Gastroesophageal sphincter (tissue), 4 donors: ENCODE data around the gene CPT1A. TPM values are rescaled to one million over a fixed set of nuclear protein-coding genes. Genes with fewer than 3 reads are reported as not detected.

Source experiments
- ATAC-seq: fragments of 150-250 bp; one replicate; pipeline ENCODE4 v1.9.1; 2016; ENCODE audit warnings: mild to moderate bottlenecking, moderate library complexity
- H3K27ac ChIP-seq, 4 donors: fragments of 200-600 bp; sonication (generic) in 3 of 4; 1 replicate in 3 of 4; 2 replicates in 1 of 4; pipeline ENCODE4 v1.5.1; 2016 to 2019
- H3K27me3 ChIP-seq: fragments of 200-600 bp; sonication (generic); one replicate; pipeline ENCODE4 v1.5.1; 2019
- H3K36me3 ChIP-seq, 2 donors: fragments of 200-600 bp; sonication (generic); one replicate each; pipeline ENCODE4 v1.5.1; 2019; ENCODE audit warnings: control low read depth in 1 of 2
- H3K4me1 ChIP-seq, 3 donors: fragments of 200-600 bp; sonication (generic); 1 replicate in 2 of 3; 2 replicates in 1 of 3; pipeline ENCODE4 v1.5.1; 2016 to 2019; ENCODE audit warnings: control low read depth in 2 of 3
- H3K4me3 ChIP-seq, 2 donors: fragments of 200-600 bp; sonication (generic); one replicate each; pipeline ENCODE4 v1.5.1; 2019; ENCODE audit warnings: mild to moderate bottlenecking in 1 of 2, moderate library complexity in 1 of 2
- H3K9me3 ChIP-seq, 3 donors: fragments of 200-600 bp; sonication (generic); one replicate each; pipeline ENCODE4 v1.5.1; 2017 to 2019; ENCODE audit warnings: control low read depth in 2 of 3
- CTCF ChIP-seq, 4 experiments: fragments of 200-600 bp in 2 of 4; fragments of 450-650 bp in 2 of 4; sonication (generic) in 1 of 4; IDR thresholded peaks; one replicate each; pipeline ENCODE4 v1.5.1; 2017 to 2019; ENCODE audit warnings: antibody characterized with exemption in 4 of 4, mild to moderate bottlenecking in 2 of 4, moderate library complexity in 2 of 4
- EP300 ChIP-seq: sonication (generic); formaldehyde crosslinking; IDR thresholded peaks from one replicate; pipeline ENCODE4 v1.6.1; 2017; ENCODE audit warnings: antibody characterized with exemption, mild to moderate bottlenecking
- POLR2A ChIP-seq, 2 donors: fragments of 450-650 bp; IDR thresholded peaks; one replicate each; pipeline ENCODE4 v1.6.1; 2017; ENCODE audit warnings: antibody characterized with exemption in 2 of 2, mild to moderate bottlenecking in 2 of 2, moderate library complexity in 1 of 2
- POLR2AphosphoS5 ChIP-seq: sonication (generic); formaldehyde crosslinking; IDR thresholded peaks from one replicate; pipeline ENCODE4 v1.6.1; 2017; ENCODE audit warnings: antibody characterized with exemption
- WGBS, 2 donors: methylation state at CpG; one replicate each; pipeline ENCODE4 v1.1.5; 2018; ENCODE audit warnings: low coverage in 1 of 2; 5-methylcytosine and 5-hydroxymethylcytosine counted together
- total RNA-seq, 4 donors: library from RNA; depleted of rRNA; stranded (reverse); fragments of >200 nt; gene quantifications; one replicate each; pipeline ENCODE4 v1.1.0, GENCODE V29; 2016

The CPT1A gene
- total RNA-seq, 4 donors from 2014 or later, result 33.4 to 103 (median 74.7) TPM

- Histone ChIP-seq H3K4me1 (peaks cover 0 to 68% (median 34%) of the 10 kb centered on the region in 3 donors), H3K4me3 (no peak overlapping the region), H3K36me3 (peaks cover 0 to 18% of the 10 kb centered on the region in 2 donors), H3K27ac (no peak overlapping the region), H3K9me3 (no peaks in the 10 kb centered on the region), H3K27me3 (no peaks in the 10 kb centered on the region)
- WGBS, 2 donors, result 96 to 100% methylated on average over 1 to 5 of the region's 9 CpGs
- no peak for ATAC-seq
- no peak for TF ChIP-seq EP300
- TF ChIP-seq POLR2AphosphoS5, result no peak
- TF ChIP-seq CTCF (IDR thresholded peaks at IDR 0.05), result no peak
- TF ChIP-seq POLR2A (IDR thresholded peaks at IDR 0.05), result no peak
Measured at GRCh38 chr11:68826726-68827125, 15.0 kb downstream of the CPT1A start.

DNA sequence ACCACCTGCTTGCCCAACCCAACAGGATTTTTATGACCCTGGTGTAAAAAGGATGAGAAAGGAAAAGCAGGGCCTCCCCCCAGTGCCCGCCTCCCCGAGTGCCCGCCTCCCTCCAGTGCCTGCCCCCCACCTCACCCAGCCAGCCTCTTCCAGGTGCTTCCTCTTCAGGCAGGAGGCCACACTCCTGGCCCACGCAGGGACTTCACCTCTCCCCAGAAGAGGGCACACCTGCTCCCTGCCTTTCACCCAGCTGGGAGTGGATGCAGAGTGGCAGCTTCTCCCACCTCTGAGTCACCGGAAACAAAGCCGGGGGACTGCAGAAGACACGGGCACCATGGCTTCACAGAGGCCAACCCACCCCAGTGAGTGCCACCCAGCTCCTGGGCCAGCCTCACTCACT, 16.1 kb downstream of the CPT1A start:
- TF ChIP-seq POLR2A (IDR thresholded peaks at IDR 0.05) (no peak), POLR2AphosphoS5 (no peak)
- Histone ChIP-seq H3K27me3 (no peaks in the 10 kb centered on the region), H3K36me3 (peaks cover 0 to 14% of the 10 kb centered on the region in 2 donors), H3K4me3 (no peak overlapping the region), H3K4me1 (peaks cover 0 to 57% (median 25%) of the 10 kb centered on the region in 3 donors), H3K9me3 (no peaks in the 10 kb centered on the region), H3K27ac (no peak overlapping the region)
- peak; percentile 27 for ATAC-seq
- WGBS, 2 donors, result 75% methylated on average over 3 of the region's 7 CpGs; no CpG with 5 or more reads in 1 of the 2 donors

- TF ChIP-seq POLR2AphosphoS5 (no peak), POLR2A (IDR thresholded peaks at IDR 0.05) (no peak), EP300 (no peak), CTCF (IDR thresholded peaks at IDR 0.05) (no peak)
- ATAC-seq, result no peak
- no peak overlapping the region for H3K4me3 ChIP-seq
- no peaks in the 10 kb centered on the region for H3K9me3 ChIP-seq
- peaks cover 0 to 46% (median 3%) of the 10 kb centered on the region in 3 donors for H3K4me1 ChIP-seq
- no peaks in the 10 kb centered on the region for H3K27me3 ChIP-seq
- 94 to 97% methylated on average over 5 of the region's 5 CpGs for WGBS, 2 donors
- peaks cover 0 to 3% of the 10 kb centered on the region in 2 donors for H3K36me3 ChIP-seq
- H3K27ac ChIP-seq, result no peak overlapping the region
Measured at GRCh38 chr11:68822546-68822945, 19.2 kb downstream of the CPT1A start.

DNA sequence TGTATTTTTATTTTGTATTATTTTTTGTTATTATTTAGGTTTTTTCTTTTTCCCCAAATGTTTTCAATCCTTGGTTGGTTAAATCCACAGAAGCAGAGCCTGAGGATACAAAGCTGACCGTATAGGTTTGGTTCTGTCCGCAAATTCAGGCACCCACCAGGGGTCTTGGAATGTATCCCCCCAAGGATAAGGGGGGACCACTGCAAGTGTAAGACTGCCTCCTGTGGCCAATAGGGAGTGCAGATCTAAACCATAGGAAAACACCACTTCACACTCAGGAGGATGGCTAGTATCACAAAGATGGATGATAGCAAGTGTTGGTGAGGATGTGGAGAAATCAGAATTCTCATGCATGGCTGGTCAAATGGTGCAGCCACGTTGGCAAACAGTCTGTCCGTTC, 20.0 kb downstream of the CPT1A start:
- no peak for ATAC-seq
- WGBS, 2 donors, result 50 to 53% methylated on average over 2 to 4 of the region's 4 CpGs
- no peak overlapping the region for H3K4me3 ChIP-seq
- H3K9me3 ChIP-seq, result no peaks in the 10 kb centered on the region
- H3K36me3 ChIP-seq, result peaks cover 0 to 3% of the 10 kb centered on the region in 2 donors
- no peaks in the 10 kb centered on the region for H3K27me3 ChIP-seq
- no peak overlapping the region for H3K27ac ChIP-seq
- TF ChIP-seq POLR2A (IDR thresholded peaks at IDR 0.05) (no peak), EP300 (no peak), CTCF (IDR thresholded peaks at IDR 0.05) (no peak), POLR2AphosphoS5 (no peak)
- peaks cover 0 to 46% (median 3%) of the 10 kb centered on the region in 3 donors for H3K4me1 ChIP-seq

- no peak for ATAC-seq
- TF ChIP-seq CTCF (IDR thresholded peaks at IDR 0.05) (no peak), EP300 (no peak), POLR2A (IDR thresholded peaks at IDR 0.05) (no peak), POLR2AphosphoS5 (no peak)
- WGBS, 2 donors, result 73 to 94% methylated on average over 4 to 6 of the region's 10 CpGs
- peaks cover 0 to 31% (median 3%) of the 10 kb centered on the region in 3 donors for H3K4me1 ChIP-seq
- H3K27me3 ChIP-seq, result no peaks in the 10 kb centered on the region
- H3K4me3 ChIP-seq, result no peak overlapping the region
- no peak overlapping the region for H3K27ac ChIP-seq
- H3K9me3 ChIP-seq, result no peaks in the 10 kb centered on the region
- H3K36me3 ChIP-seq, result peaks cover 0 to 13% of the 10 kb centered on the region in 2 donors
Measured at GRCh38 chr11:68819362-68819761, 22.4 kb downstream of the CPT1A start.
